GM12891 (cell line): ENCODE results near the gene C19orf73.
A peak's percentile ranks its signal among the peaks of the same experiment; 100 is the strongest.
"Not testable (repeated sequence)": the region's sequence is repeated elsewhere in the genome, so short reads cannot be mapped to it uniquely, and the experiment has no call there.

Experiments used
- DNase-seq: peaks from one replicate; pipeline ENCODE4 v3.0.0; 2011; ENCODE audit warnings: low spot score; ENCODE audit not compliant: insufficient read length
- FAIRE-seq: peaks from 2 replicates; lab custom pipeline; 2011; peaks lifted over from hg19 to GRCh38; lab: Jason Lieb, UNC
- PAX5 ChIP-seq: IDR thresholded peaks from 2 replicates; pipeline ENCODE4 v1.6.1; 2011; ENCODE audit warnings: low read length, moderate library complexity, mild to moderate bottlenecking; ENCODE audit not compliant: insufficient read depth, severe bottlenecking
- POLR2A ChIP-seq: IDR thresholded peaks from 2 replicates; pipeline ENCODE4 v1.6.1; 2011; ENCODE audit warnings: low read depth, low read length, control low read depth
- POLR2AphosphoS5 ChIP-seq: IDR thresholded peaks from 2 replicates; pipeline ENCODE4 v1.6.1; 2011; ENCODE audit warnings: low read depth, low read length, control low read depth
- POU2F2 ChIP-seq: IDR thresholded peaks from 2 replicates; pipeline ENCODE4 v1.6.1; 2011; ENCODE audit warnings: low read depth, mild to moderate bottlenecking, control low read depth, low read length, moderate library complexity
- SPI1 ChIP-seq: IDR thresholded peaks from 2 replicates; pipeline ENCODE4 v1.6.1; 2011; ENCODE audit warnings: low read depth, low read length, control low read depth
- TAF1 ChIP-seq: IDR thresholded peaks from 2 replicates; pipeline ENCODE4 v1.6.1; 2011; ENCODE audit warnings: low read depth, low read length, control low read depth

The C19orf73 gene

DNA sequence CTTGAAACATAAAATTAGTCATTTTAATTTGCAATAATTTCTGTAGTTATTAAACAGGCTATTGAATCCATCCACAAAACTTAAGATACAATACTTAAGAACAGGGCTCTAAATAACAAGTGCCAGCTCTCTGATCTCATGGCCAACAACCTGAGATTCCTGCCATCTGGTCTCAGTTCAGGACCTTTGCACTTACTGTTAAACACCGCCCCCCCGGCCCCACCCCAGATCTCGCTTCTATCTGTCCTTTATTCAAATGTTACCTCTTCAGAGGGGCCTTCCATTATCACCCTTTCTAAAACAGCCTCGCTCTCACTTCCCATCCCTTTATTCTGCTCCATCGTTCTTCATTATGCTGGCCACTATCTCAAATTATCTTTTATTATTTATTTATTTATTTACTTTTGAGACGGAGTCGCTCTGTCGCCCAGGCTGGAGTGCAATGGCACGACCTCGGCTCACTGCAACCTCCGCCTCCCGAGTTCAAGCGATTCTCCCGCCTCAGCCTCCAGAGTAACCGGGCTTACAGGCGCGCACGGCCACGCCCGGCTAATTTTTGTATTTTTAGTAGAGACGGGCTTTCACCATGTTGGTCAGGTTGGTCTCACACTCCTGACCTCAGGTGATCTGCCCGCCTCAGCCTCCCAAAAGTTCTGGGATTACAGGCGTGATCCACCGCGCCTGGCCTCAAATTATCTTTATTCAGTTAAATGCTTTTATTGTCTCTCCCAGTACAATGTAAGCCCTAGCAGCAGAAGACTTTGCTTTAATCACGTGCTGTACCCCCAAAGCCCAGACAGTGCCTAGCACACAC, 34.5 kb downstream of the C19orf73 start:
- TF ChIP-seq POLR2A (no peak), PAX5 (no peak), TAF1 (no peak), POLR2AphosphoS5 (no peak), POU2F2 (no peak), SPI1 (no peak)
- FAIRE-seq (no peak), DNase-seq (no peak)

DNA sequence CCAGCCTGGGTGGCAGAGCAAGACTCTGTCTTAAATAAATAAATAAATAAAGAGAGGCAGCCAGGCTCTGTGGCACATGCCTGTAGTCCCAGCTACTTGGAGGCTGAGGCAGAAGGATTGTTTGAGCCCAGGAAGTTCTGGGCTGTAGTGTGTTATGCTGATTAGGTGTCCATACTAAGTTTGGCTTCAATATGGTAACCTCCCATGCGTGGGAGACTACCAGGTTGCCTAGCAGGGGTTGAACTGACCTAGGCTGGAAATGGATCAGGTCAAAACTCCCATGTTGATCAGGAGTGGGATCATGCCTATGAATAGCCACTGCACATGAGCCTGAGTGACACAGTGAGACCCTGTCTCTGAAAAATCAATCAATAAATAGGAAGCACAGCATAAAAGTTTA, 37.7 kb downstream of the C19orf73 start:
- no peak for FAIRE-seq
- TF ChIP-seq POU2F2 (no peak), POLR2A (no peak), TAF1 (no peak), PAX5 (no peak), POLR2AphosphoS5 (no peak), SPI1 (no peak)

DNA sequence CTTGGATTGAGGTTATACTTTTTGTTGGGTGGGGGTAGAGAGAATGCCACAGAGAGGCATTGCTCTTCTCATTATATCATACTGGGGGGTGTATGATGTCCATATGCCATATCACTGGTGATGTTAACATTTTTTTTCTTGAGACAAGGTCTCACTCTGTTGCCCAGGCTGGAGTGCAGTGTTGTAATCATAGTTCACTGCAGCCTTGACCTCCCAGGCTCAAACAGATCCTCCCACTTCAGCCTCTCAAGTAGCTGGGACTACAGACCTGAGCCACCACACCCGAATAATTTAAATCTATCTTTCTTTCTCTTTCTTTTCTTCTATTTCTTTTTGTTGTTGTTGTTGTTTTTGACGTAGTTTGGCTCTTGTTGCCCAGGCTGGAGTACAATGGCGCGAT, 38.6 kb downstream of the C19orf73 start:
- no peak for DNase-seq
- FAIRE-seq, result no peak
- TF ChIP-seq SPI1 (no peak), POU2F2 (no peak), PAX5 (no peak), TAF1 (no peak), POLR2AphosphoS5 (no peak), POLR2A (no peak)

More for the DNA sequence above, 37.7 kb downstream of the C19orf73 start:
- no peak for DNase-seq

DNA sequence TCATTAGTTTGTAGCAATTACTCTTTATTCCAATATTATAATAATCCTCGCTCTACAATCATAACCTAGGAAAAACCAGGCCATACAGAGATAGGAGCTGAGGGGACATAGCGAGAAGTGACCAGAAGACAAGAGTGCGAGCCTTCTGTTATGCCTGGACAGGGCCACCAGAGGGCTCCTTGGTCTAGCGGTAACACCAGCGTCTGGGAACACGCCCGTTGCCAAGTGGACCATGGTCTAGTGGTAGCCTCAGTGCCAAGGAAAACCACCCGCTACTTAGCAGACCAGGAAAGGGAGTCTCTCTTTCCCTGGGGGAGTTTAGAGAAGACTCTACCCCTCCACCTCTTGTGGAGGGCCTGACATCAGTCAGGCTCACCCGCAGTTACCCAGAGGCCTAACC, 44.1 kb downstream of the C19orf73 start:
- FAIRE-seq, result peak; percentile 9
- not testable (repeated sequence) for DNase-seq

DNA sequence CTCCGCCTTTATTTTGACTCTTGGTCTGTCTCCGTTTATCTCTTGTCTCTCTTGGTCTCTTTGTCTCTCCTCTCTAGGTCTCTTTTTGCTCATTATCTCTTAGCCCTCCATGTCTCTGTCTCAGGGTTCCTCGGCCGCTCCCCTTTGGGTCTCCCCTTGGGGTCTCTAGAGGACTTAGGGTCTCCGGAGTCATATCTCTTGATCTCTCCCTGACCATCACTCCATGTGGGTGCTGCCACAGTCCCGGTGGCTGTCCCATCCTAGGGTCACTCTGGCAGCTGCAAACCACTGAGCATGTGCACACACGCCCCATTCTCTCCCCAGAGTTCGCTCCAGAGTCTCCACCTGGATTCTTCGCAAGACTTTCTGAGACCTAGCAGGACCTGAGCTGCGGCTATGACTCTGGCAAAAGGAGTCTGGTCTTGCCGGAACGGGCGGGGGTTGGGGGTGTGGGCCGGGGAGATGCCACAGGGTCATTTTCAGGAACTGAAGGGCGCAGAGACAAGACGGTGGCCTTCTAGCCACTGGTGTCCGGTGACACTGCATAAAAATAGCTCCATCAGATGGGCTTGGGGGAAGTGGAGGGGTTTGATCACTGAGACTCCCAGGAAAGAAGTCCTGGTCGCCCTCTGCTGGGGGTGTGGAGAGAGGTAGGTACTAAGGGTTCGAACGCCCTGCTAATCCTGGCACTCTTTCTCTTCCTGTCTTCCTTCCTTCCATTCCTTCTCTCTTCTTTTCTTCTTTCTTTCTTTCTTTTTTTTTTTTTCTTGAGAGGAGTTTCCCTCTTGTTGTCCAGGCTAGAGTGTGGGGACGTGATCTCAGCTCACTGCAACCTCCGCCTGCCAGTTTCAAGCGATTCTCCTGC, 45.2 kb downstream of the C19orf73 start:
- no peak for DNase-seq
- TF ChIP-seq PAX5 (no peak), POU2F2 (no peak), POLR2A (no peak), POLR2AphosphoS5 (no peak), SPI1 (no peak), TAF1 (no peak)
- FAIRE-seq, result no peak

DNA sequence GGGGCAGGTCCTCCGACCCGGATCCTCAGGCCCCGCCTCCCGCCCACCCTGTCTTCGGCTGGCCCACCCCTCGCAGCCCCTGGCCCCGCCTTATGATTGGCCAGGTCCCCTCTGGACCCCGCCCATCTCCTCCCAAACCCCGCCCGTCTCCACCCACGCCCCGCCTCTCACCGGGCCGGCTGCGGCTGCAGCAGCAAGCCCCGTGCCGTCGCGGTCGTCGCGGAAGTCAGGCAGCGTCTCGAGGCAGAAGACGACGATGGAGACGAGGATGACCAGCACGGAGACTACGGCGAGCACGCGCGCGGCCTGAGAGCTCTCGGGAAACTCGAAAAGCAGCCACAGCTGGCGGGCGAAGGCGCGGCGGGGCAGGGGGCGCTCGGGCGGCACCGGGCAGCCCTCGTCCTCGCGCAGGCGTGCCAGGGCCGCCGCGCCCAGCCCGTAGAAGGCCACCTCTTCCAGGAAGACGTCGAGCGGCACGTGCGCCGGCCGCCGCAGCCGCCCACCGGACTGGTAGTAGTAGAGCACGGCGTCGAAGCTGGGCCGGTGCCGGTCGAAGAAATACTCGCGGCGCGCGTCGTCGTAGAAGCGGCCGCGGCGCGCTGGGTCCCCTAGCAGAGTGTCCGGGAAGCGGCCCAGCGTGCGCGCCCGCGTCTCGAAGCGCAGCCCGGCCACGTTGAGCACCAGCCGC, 46.9 kb downstream of the C19orf73 start:
- no peak for DNase-seq
- no peak for FAIRE-seq

DNA sequence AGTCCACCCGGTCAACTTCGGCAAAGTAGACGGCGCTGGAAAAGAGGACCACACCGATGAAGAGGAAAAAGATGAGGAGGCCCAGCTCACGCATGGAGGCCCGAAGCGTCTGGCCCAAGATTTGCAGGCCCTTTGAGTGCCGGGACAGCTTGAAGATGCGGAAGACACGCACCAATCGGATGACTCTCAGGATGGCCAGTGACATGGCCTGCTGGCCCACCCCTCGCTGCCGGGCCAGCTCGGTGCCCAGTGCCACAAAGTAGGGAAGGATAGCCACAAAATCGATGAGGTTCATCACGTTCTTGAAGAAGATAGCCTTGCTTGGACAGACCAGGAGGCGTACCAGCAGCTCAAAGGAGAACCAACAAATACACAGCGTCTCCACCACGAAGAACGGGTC, 48.5 kb downstream of the C19orf73 start:
- DNase-seq (no peak), FAIRE-seq (no peak)
- TF ChIP-seq TAF1, result no peak
- no peak for TF ChIP-seq SPI1
- no peak for TF ChIP-seq PAX5
- no peak for TF ChIP-seq POU2F2
- no peak for TF ChIP-seq POLR2A
- TF ChIP-seq POLR2AphosphoS5, result no peak

More for the DNA sequence above, 46.9 kb downstream of the C19orf73 start:
- TF ChIP-seq POU2F2, result no peak
- no peak for TF ChIP-seq TAF1
- no peak for TF ChIP-seq POLR2A
- no peak for TF ChIP-seq SPI1
- no peak for TF ChIP-seq POLR2AphosphoS5
- no peak for TF ChIP-seq PAX5

DNA sequence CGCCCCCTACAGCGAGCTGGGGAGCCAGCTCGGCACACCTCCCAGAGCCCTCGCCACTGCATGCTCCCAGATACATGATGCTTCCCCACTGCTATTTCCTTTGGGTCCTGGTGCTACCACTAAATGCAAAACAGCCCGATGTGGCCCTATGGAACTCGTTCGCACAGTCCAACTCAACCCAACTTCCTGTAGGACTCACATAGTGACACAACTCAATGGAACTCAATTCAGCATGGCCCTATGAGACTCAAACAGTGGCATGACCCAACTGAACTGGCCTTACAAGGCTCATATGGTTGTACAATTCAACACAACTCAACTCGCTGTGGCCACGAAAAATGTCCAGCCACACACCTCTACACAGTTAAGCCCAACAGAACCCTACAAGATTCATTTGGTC, 49.9 kb downstream of the C19orf73 start:
- DNase-seq (no peak), FAIRE-seq (no peak)
- TF ChIP-seq POU2F2, result no peak
